AG04449 (cell line): ENCODE measurements around the gene VSIR.

Experiments used
- CTCF ChIA-PET: fragments of 350-600 bp; formaldehyde crosslinking; extraction: SDS; loops from one replicate; lab custom pipeline; 2021; ENCODE audit warnings: antibody characterized with exemption; lab: Yijun Ruan, JAX
- POLR2A ChIA-PET: fragments of 400-600, 350-600 bp; formaldehyde crosslinking; extraction: SDS; loops from one replicate; lab custom pipeline; 2020; ENCODE audit warnings: antibody characterized with exemption, inconsistent platforms; lab: Yijun Ruan, JAX
- DNase-seq: peaks from one replicate; pipeline ENCODE4 v3.0.0-alpha.2; 2010; ENCODE audit warnings: low read depth, low spot score
- H3K4me3 ChIP-seq: 2 replicates; pipeline ENCODE4 v1.5.1; 2011; ENCODE audit warnings: low read depth, mild to moderate bottlenecking, control low read depth, low read length
- CTCF ChIP-seq: IDR thresholded peaks from one replicate; pipeline ENCODE4 v1.5.1; 2011; ENCODE audit warnings: mild to moderate bottlenecking, moderate library complexity, low read length, control low read depth, inconsistent platforms; ENCODE audit not compliant: insufficient read depth; ENCODE audit errors: missing control alignments

VSIR gene

GRCh38 chr10:71818674-71819260 is 45.4 kb upstream of the VSIR start:
- POLR2A ChIA-PET, result no interaction called here

GRCh38 chr10:71817831-71818655 is 44.7 kb upstream of the VSIR start:
- TF ChIP-seq CTCF, result no peak
- DNase-seq, result no peak
- CTCF ChIA-PET, result interaction anchor here (0.9 to 3.9 kb wide), 3 partner anchors 78 to 504 kb away, joined by 3 to 22 read pairs (median 3); no protein-coding TSS in a partner anchor
- POLR2A ChIA-PET, result no interaction called here
- no peak overlapping the region for H3K4me3 ChIP-seq

More at GRCh38 chr10:71818674-71819260, 45.4 kb upstream of the VSIR start:
- DNase-seq, result no peak
- no peak for TF ChIP-seq CTCF
- no peak overlapping the region for H3K4me3 ChIP-seq
- CTCF ChIA-PET, result interaction anchor here (0.9 to 3.9 kb wide), 5 partner anchors 17 to 505 kb away, joined by 3 to 22 read pairs (median 3); no protein-coding TSS in a partner anchor

- TF ChIP-seq CTCF, result no peak
- no peak for DNase-seq
- H3K4me3 ChIP-seq, result no peak overlapping the region
- CTCF ChIA-PET, result interaction anchor here (0.8 to 3.9 kb wide), 2 partner anchors 45 to 79 kb away, joined by 3 to 22 read pairs; no protein-coding TSS in a partner anchor
- POLR2A ChIA-PET, result no interaction called here
Observed at GRCh38 chr10:71816936-71817618, 43.8 kb upstream of the VSIR start.

- CTCF ChIA-PET, result interaction anchor here (0.8 to 3.9 kb wide), 2 partner anchors 44 to 79 kb away, joined by 3 to 22 read pairs; no protein-coding TSS in a partner anchor
- H3K4me3 ChIP-seq, result no peak overlapping the region
- TF ChIP-seq CTCF, result no peak
- no peak for DNase-seq
- POLR2A ChIA-PET, result no interaction called here
Observed at GRCh38 chr10:71816421-71816851, 43.1 kb upstream of the VSIR start.

GRCh38 chr10:71815515-71816130 is 42.3 kb upstream of the VSIR start:
- ChIA-PET CTCF (interaction anchor here (0.9 to 1.3 kb wide), 2 partner anchors 20 to 81 kb away, joined by 3 read pairs; no protein-coding TSS in a partner anchor), POLR2A (no interaction called here)
- no peak for DNase-seq
- no peak overlapping the region for H3K4me3 ChIP-seq
- no peak for TF ChIP-seq CTCF
